HAP-1 (cell line): Measurements from ENCODE around the gene EPHB2.
A peak's percentile ranks its signal among the peaks of the same experiment; 100 is the strongest.

Experiments used
- DNase-seq, 2 experiments: peaks; one replicate each; pipeline ENCODE4 v3.0.0-alpha.2; 2016 to 2020; ENCODE audit warnings: low spot score in 2 of 2
- H3K27me3 ChIP-seq: fragments of 250-450 bp; sonication (Bioruptor Pico); 2 replicates; pipeline ENCODE4 v1.5.1; 2020; ENCODE audit warnings: low read depth, mild to moderate bottlenecking, moderate library complexity
- H3K36me3 ChIP-seq: fragments of 250-450 bp; sonication (Bioruptor Pico); replicated peaks from 2 replicates; pipeline ENCODE4 v1.5.1; 2020; ENCODE audit warnings: mild to moderate bottlenecking
- H3K4me1 ChIP-seq: fragments of 250-450 bp; sonication (Bioruptor Pico); 2 replicates; pipeline ENCODE4 v1.5.1; 2020; ENCODE audit warnings: mild to moderate bottlenecking
- H3K4me3 ChIP-seq: fragments of 250-450 bp; sonication (Bioruptor Pico); 2 replicates; pipeline ENCODE4 v1.5.1; 2020; ENCODE audit warnings: mild to moderate bottlenecking, moderate library complexity
- H3K9me3 ChIP-seq: fragments of 250-450 bp; sonication (Bioruptor Pico); 2 replicates; pipeline ENCODE4 v1.5.1; 2020; ENCODE audit warnings: mild to moderate bottlenecking, moderate library complexity
- in situ Hi-C: fragments of 300-500 bp; cut with MboI; formaldehyde crosslinking; loops from 3 replicates; pipeline ENCODE4 v1.14.3; 2020; ENCODE audit warnings: low sequenced_read_pairs, inconsistent platforms, mixed read lengths

EPHB2 gene

GRCh38 chr1:22677931-22678896 lies 32.4 kb upstream of the EPHB2 start:
- H3K9me3 ChIP-seq = no peaks in the 10 kb centered on the region
- in situ Hi-C loops = no loop called here
- peaks cover 8% of the 10 kb centered on the region; the same call in 1 of the 2 replicates for H3K27me3 ChIP-seq
- DNase-seq = no peak
- no peak overlapping the region for H3K4me3 ChIP-seq
- H3K36me3 ChIP-seq = no peaks in the 10 kb centered on the region
- H3K4me1 ChIP-seq = no peaks in the 10 kb centered on the region

GRCh38 chr1:22680726-22681125 lies 29.9 kb upstream of the EPHB2 start:
- in situ Hi-C loops = no loop called here
- no peaks in the 10 kb centered on the region for H3K36me3 ChIP-seq
- no peaks in the 10 kb centered on the region for H3K4me1 ChIP-seq
- H3K27me3 ChIP-seq = peaks cover 6% of the 10 kb centered on the region; the same call in 1 of the 2 replicates
- H3K4me3 ChIP-seq = no peak overlapping the region
- DNase-seq = no peak
- H3K9me3 ChIP-seq = no peaks in the 10 kb centered on the region

GRCh38 chr1:22681556-22682276 lies 28.9 kb upstream of the EPHB2 start:
- Histone ChIP-seq H3K36me3 (no peaks in the 10 kb centered on the region), H3K9me3 (no peaks in the 10 kb centered on the region), H3K4me3 (no peak overlapping the region), H3K4me1 (no peaks in the 10 kb centered on the region), H3K27me3 (peaks cover 6% of the 10 kb centered on the region; the same call in 1 of the 2 replicates)
- in situ Hi-C loops = no loop called here
- no peak for DNase-seq

- H3K4me3 ChIP-seq = no peak overlapping the region
- H3K9me3 ChIP-seq = no peaks in the 10 kb centered on the region
- no peaks in the 10 kb centered on the region for H3K36me3 ChIP-seq
- DNase-seq = no peak
- in situ Hi-C loops = no loop called here
- H3K27me3 ChIP-seq = peaks cover 6% of the 10 kb centered on the region; the same call in 1 of the 2 replicates
- H3K4me1 ChIP-seq = no peaks in the 10 kb centered on the region
These were observed 27.1 kb upstream of the EPHB2 start for GRCh38 chr1:22683547-22683946.

- H3K4me3 ChIP-seq = no peak overlapping the region
- no peak for DNase-seq
- no peaks in the 10 kb centered on the region for H3K9me3 ChIP-seq
- peaks cover 6% of the 10 kb centered on the region; the same call in 1 of the 2 replicates for H3K27me3 ChIP-seq
- H3K36me3 ChIP-seq = no peaks in the 10 kb centered on the region
- no peaks in the 10 kb centered on the region for H3K4me1 ChIP-seq
- in situ Hi-C loops = no loop called here
These were observed 25.0 kb upstream of the EPHB2 start for GRCh38 chr1:22685591-22686059.

- Histone ChIP-seq H3K27me3 (peaks cover 6% of the 10 kb centered on the region; the same call in 1 of the 2 replicates), H3K36me3 (no peaks in the 10 kb centered on the region), H3K9me3 (no peaks in the 10 kb centered on the region), H3K4me1 (no peaks in the 10 kb centered on the region), H3K4me3 (no peak overlapping the region)
- in situ Hi-C loops = no loop called here
- no peak for DNase-seq
These were observed 23.4 kb upstream of the EPHB2 start for GRCh38 chr1:22687191-22687590.

GRCh38 chr1:22688466-22688865 lies 22.2 kb upstream of the EPHB2 start:
- Histone ChIP-seq H3K4me1 (no peaks in the 10 kb centered on the region), H3K27me3 (peaks cover 3% of the 10 kb centered on the region; the same call in 1 of the 2 replicates), H3K9me3 (no peaks in the 10 kb centered on the region), H3K4me3 (no peak overlapping the region), H3K36me3 (no peaks in the 10 kb centered on the region)
- in situ Hi-C loops = no loop called here
- DNase-seq = no peak

GRCh38 chr1:22689505-22689904 lies 21.1 kb upstream of the EPHB2 start:
- no peaks in the 10 kb centered on the region for H3K36me3 ChIP-seq
- no peaks in the 10 kb centered on the region for H3K27me3 ChIP-seq
- H3K4me3 ChIP-seq = no peak overlapping the region
- DNase-seq = no peak
- in situ Hi-C loops = no loop called here
- no peaks in the 10 kb centered on the region for H3K9me3 ChIP-seq
- no peaks in the 10 kb centered on the region for H3K4me1 ChIP-seq

- Histone ChIP-seq H3K9me3 (no peaks in the 10 kb centered on the region), H3K4me1 (no peaks in the 10 kb centered on the region), H3K36me3 (no peaks in the 10 kb centered on the region), H3K4me3 (no peak overlapping the region), H3K27me3 (no peaks in the 10 kb centered on the region)
- DNase-seq = no peak
- in situ Hi-C loops = no loop called here
These were observed 19.4 kb upstream of the EPHB2 start for GRCh38 chr1:22691031-22691753.

GRCh38 chr1:22694172-22694571 lies 16.5 kb upstream of the EPHB2 start:
- no peaks in the 10 kb centered on the region for H3K9me3 ChIP-seq
- no peaks in the 10 kb centered on the region for H3K27me3 ChIP-seq
- H3K4me3 ChIP-seq = no peak overlapping the region
- no peak for DNase-seq
- no peaks in the 10 kb centered on the region for H3K4me1 ChIP-seq
- no peaks in the 10 kb centered on the region for H3K36me3 ChIP-seq
- in situ Hi-C loops = no loop called here

- Histone ChIP-seq H3K36me3 (no peaks in the 10 kb centered on the region), H3K4me3 (no peak overlapping the region), H3K9me3 (no peaks in the 10 kb centered on the region), H3K4me1 (peaks cover 3% of the 10 kb centered on the region), H3K27me3 (no peaks in the 10 kb centered on the region)
- in situ Hi-C loops = no loop called here
- DNase-seq = no peak
These were observed 14.0 kb upstream of the EPHB2 start for GRCh38 chr1:22696610-22697009.

- in situ Hi-C loops = no loop called here
- peaks cover 3% of the 10 kb centered on the region for H3K4me1 ChIP-seq
These were observed 12.7 kb upstream of the EPHB2 start for GRCh38 chr1:22697980-22698379.

GRCh38 chr1:22699681-22700520 lies 10.7 kb upstream of the EPHB2 start:
- peaks cover 3% of the 10 kb centered on the region for H3K4me1 ChIP-seq
- H3K27me3 ChIP-seq = no peaks in the 10 kb centered on the region
- peak; percentile 19 to 52 for DNase-seq
- H3K4me3 ChIP-seq = no peak overlapping the region
- no peaks in the 10 kb centered on the region for H3K9me3 ChIP-seq
- H3K36me3 ChIP-seq = no peaks in the 10 kb centered on the region
- in situ Hi-C loops = no loop called here

More at GRCh38 chr1:22697980-22698379, 12.7 kb upstream of the EPHB2 start:
- H3K36me3 ChIP-seq = no peaks in the 10 kb centered on the region
- no peaks in the 10 kb centered on the region for H3K27me3 ChIP-seq
- no peak for DNase-seq
- H3K9me3 ChIP-seq = no peaks in the 10 kb centered on the region
- H3K4me3 ChIP-seq = no peak overlapping the region
